ENCODE measurements around the gene FBLN2. TPM values are rescaled to one million over a fixed set of nuclear protein-coding genes. Genes with fewer than 3 reads are reported as not detected.

Gene FBLN2
- total RNA-seq, 1 donor from 2014 or later = not detected

DNA sequence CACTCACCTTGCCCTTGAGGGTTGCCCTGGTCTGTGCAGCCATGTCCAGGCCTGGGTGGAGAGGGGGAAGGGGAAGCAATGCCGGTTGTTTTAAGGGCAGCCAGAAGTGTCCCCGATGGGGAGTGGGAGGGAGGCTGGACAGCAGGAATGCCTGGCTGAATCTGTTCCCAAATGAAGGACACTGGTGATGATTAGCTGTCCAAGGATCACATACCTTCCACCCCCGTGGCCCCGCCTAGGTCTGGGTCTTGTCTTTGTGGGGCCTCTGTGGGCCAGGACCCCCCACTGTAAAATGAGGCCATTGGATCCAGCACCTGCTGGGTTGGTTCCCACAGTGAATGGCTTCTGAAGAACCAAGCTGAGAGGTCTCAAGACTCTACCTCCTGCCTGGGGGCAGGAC is 71.4 kb downstream of the FBLN2 start:
- intact Hi-C loops (cut with micrococcal nuclease) = no loop called here

DNA sequence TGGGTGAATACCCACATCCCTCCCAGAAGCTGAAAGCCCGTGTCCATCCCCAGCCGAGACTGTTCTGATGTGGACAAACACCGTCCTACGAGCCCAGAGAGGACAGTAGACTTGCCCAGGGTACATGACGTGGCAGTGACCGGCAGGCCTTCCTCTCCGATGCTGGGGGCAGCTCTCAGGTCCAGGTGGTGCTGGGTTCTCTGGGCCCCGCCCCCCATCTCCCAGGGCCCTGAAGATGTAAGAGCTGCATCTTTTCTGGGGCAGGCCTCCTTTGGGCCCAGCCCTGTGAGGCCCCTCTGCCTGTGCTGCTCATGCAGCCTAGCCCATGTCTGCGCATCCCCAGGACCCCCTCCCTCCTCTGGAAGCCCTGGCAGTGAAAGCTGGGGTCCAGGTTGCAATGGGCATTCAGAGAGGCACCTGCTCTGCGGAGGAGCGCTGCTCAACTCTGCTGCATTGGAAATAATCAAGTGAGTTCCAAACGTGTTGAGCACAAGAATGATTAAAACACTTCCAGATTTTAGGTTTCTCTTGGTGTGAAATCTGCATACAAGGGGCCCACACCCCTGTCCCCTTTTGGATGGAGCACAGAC is 71.9 kb downstream of the FBLN2 start:
- intact Hi-C loops (cut with micrococcal nuclease) = no loop called here

DNA sequence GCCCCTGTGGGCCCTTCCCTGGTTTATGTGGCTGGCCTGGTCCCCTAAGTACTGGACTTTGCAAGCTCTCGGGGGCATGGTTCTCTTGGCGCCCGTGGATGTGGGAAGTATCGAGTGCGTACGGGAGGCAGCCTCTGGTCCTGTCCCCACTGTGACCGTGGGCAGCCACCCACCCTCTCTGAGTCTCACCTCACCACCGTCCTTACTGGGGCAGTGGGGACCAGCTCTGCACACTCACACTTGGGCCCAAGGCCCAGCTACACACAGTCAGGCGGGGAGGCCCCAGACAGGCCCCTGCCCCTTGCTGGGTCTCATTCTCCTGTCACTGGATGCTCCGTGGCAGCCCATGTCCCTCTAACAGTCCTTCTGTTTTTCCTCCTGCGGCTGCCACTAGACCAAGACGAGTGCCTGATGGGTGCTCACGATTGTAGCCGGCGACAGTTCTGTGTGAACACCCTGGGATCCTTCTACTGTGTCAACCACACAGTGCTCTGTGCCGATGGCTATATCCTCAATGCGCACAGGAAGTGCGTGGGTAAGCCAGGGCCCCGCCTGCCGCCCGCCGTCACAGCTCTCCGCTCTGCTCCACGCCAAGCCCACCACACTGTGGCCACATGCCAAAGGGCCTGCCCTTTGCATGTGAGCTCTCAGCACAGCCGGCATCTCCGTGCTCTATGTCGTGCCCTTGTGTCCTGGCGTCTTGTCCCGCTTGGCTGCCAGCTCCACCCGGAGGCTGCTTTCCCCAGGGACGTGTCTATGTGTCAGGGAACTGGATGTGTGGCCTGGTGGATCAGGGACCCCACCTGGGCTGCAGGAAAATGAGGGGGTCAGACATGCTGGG is 72.7 kb downstream of the FBLN2 start:
- intact Hi-C loops (cut with micrococcal nuclease) = no loop called here

DNA sequence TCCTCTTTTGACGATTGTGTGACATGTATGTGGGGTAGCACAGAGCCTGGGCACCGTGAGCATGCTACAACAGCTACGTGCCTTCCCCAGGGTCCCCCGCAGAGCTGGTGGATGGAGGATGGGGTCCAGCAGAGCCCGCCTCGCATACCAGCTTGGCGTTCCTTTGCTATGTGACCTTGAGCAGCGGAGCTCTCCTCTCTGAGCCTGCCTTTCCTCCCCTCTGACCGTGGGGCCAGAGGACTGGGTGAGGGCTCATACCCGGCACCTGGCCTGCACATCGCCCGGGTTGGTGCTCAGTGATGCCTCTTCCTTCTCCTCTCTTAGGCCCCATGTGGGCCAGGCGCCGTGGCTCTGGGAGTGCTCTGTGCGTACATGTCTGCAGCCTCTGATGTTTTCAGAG is 73.4 kb downstream of the FBLN2 start:
- intact Hi-C loops (cut with micrococcal nuclease) = no loop called here

DNA sequence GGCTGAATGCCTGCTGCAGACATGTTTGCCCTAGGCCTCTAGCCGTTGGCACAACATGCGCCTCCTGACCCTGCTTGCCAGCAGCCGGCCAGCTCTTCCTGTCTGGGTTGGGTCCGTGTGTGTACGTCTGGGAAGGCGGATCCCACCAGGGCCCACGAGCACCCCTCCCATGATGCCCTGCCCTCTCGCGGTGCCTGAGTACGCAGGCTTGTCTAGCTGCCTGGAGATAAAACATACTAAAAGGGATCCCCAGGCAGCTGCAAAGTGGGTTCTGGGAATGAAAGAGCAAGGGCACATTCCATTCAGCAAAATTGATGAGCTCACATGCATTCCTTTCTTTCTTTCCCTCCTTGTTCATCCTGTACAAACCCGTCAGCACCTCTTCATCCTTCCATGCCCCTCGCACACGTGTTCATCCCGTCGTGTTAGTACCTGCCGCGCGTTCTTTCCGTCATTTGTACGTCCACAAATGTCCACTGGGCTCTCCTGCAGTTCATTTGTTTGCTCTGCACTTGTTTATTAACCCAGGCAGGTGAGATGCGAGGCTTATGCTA is 74.3 kb downstream of the FBLN2 start:
- intact Hi-C loops (cut with micrococcal nuclease) = no loop called here

DNA sequence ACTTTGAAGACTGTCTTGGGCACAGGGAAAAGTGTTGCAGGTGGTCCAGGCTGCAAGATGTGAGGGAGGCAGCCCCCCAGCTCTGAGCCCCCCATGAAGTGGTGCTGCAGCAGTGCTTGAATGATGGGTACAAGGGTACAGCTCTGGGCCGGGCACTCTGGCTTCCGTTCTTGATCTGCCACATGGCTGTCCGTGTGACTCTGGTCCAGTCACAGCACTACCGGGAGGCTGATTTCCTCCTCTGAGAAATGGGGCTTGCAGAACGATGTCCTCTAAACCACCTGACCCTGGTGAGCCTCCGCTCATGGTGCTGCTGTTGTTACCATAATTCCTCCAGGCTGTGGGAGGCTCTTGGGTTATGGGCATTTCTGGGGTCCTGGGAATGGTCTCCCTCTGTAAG is 75.1 kb downstream of the FBLN2 start:
- intact Hi-C loops (cut with micrococcal nuclease) = no loop called here

DNA sequence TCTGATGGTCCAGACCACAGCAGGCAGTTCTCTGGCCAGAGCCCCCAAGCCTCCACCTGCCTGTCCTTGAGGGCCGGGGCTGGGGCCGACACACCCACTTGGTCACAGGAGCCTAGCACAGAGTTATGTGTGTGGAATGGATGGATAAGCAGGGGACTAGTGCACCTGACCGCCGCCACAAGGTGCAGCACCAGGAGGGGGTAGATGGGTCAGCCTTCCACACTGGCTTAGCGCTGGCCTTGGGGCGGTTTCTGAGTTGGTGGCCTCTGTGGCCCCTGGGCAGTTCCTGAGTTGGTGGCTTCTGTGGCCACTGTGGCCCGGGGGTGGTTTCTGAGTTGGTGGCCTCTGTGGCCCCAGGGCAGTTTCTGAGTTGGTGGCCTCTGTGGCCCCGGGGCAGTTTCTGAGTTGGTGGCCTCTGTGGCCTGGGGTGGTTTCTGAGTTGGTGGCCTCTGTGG is 75.8 kb downstream of the FBLN2 start:
- intact Hi-C loops (cut with micrococcal nuclease) = no loop called here

DNA sequence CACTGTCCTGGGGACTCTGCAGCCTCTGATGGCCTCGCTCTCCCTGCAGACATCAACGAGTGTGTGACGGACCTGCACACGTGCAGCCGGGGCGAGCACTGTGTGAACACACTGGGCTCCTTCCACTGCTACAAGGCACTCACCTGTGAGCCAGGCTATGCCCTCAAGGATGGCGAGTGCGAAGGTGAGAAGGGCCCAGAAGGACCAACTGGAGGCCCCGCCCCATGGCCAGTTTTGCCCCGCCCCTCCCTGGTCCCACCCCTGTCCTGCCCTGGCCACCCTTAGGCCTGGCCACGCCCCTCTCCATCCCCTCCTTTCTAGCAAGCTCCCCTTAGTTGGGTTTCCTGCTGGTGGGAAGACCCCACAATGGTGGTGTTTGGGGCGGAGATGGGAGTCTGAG is 77.5 kb downstream of the FBLN2 start:
- intact Hi-C loops (cut with micrococcal nuclease) = no loop called here

DNA sequence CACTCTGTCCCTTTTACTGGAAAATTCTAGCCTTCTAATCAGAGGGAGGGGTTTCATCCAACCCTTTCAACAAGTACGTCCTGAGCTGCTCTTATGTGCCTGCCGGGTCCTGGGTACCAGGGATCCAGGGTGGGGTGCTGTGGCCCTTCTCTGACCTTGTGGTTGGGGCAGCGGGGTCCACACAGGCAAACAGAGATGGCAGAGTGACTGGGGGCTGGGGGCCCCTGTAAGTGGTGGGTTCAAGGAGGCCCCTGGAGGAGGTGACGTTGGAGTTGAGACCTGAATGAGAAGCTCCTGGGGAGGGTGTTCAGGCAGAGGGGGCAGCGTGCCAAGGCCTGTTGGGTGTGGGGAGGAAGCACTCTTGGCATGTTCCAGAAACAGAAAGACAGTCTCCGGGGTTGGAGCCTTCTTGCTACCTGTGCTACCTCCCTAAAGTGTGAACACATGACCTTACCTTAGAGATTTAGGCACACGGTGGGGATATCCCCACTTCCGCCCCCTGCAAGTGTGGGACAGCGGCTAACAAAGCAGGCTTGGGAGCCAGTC is 78.1 kb downstream of the FBLN2 start:
- intact Hi-C loops (cut with micrococcal nuclease) = no loop called here

DNA sequence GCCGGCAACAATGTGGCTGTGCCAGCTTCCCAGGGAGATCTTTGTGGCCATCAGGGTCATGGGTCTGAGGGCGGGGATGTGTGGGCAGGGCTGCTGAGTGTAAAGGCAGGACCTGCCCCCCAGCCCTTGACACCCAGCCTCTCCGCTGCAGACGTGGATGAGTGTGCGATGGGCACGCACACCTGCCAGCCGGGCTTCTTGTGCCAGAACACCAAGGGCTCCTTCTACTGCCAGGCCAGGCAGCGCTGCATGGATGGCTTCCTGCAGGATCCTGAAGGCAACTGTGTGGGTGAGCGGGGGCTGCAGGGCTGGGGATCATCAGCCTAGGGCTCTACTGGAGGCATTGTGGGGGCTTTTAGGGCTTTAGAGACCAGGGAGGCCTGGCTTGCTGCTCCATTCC is 78.8 kb downstream of the FBLN2 start:
- intact Hi-C loops (cut with micrococcal nuclease) = no loop called here

DNA sequence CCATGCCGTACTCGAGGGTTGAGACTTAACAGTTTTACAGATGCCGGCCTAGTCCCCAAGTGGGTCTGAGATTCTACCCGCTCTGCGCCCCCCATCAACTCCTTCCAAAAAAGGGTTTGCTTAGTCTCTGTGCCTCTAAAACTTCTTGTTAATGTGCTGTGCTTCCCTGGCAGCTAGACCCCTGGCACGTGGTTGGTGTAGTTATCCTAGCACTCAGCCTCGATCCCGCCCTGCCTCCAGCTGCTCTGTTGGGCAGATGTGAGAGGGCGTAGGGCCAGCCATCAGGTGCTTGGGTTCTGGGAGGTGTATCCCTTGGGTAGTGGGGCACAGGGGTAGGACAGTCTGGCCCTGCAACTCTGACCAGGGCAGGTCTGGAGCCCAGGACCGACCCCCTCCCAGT is 79.5 kb downstream of the FBLN2 start:
- intact Hi-C loops (cut with micrococcal nuclease) = no loop called here

DNA sequence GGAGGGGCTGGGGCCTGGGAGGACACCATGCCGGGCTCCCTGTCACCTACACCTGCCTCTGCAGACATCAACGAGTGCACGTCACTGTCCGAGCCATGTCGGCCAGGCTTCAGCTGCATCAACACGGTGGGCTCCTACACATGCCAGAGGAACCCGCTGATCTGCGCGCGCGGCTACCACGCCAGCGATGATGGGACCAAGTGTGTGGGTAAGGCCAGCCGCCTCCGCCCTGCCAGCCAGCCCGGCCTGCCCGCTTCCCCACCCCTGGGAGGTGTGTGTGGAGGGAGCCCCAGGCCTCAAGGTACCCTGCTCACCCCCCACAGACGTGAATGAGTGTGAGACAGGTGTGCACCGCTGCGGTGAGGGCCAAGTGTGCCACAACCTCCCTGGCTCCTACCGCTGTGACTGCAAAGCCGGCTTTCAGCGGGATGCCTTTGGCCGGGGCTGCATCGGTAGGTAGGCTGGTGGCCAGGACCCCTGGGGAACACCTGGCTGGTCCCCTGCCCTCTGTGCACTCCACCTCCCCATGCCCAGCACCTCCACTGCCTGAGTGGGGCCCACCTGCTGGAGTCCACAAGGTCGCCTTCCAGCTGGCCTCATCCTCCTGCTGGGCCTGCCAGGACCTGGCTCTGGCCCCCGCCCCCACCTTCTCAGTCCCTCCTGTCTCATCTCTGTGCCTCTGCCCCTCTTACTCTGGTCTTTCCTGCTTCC is 80.1 kb downstream of the FBLN2 start:
- intact Hi-C loops (cut with micrococcal nuclease) = no loop called here

DNA sequence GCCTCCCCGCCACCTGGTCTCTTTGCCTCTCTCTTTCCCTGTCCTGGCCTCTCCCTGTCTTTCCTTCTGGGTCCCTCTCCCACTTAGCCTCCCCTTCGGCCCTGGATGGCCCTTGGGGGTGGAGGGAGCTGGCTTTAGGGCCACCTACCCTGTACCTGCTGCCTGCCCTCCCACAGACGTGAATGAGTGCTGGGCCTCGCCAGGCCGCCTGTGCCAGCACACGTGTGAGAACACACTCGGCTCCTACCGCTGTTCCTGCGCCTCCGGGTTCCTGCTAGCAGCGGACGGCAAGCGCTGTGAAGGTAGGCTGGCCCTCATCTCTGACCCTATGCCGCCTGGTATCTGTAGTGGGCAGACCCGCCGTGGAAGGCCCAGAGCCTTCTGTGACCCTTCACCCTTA is 80.7 kb downstream of the FBLN2 start:
- intact Hi-C loops (cut with micrococcal nuclease) = no loop called here

DNA sequence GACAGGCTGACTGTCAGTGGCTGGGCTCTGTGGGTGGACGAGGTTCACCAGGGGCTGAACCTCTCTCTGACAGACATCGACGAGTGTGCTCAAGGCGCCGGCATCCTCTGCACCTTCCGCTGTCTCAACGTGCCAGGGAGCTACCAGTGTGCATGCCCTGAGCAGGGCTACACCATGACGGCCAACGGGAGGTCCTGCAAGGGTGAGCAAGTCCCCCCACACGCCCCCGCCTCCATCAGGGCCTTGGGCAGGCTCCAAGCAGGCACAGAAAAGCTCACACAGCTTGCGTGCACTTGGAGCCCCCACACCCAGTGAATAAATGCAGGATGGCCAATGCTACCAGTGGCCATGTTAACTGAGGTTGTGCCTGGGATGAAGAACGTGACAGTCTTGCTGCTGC is 82.3 kb downstream of the FBLN2 start:
- intact Hi-C loops (cut with micrococcal nuclease) = no loop called here

DNA sequence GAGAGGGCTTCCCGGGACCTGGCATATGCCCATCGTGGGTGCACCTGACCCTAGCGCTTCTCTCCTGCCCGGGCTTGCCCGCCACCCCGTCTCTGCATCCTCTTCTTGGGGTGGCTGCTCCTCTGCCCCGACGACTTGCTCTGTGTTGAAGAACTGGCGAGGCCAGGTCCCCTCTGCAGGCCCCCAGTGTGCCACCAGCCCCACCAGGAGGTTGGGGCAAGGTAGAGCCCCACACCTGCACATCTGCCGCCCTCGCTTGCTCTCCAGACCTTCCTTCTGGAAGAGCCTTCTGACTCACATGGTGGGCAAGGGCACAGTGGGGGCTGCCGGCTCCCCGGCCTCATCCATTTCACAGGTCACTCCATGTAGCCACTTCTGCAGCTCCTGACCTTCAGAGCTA is 84.3 kb downstream of the FBLN2 start:
- intact Hi-C loops (cut with micrococcal nuclease) = no loop called here

DNA sequence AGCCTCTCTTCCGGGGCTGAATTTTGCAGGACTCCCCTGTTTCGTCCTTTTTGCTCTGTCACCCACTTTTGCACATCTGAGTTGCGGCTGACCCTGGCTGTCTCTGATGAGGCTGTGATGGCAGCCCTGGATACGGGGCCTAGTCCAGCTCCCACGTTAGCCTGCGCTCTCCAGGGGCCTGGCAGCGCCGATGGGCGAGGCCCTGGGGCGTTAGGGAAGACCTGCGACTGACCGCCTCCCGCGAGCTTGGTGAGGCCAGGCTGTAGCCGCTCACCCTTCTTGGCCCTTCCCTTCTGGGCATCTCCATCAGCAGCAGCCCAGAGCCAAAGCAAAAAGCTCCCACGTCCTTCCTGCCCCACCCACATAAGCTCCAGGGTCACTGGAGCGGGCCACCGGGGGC is 85.2 kb downstream of the FBLN2 start:
- intact Hi-C loops (cut with micrococcal nuclease) = no loop called here

DNA sequence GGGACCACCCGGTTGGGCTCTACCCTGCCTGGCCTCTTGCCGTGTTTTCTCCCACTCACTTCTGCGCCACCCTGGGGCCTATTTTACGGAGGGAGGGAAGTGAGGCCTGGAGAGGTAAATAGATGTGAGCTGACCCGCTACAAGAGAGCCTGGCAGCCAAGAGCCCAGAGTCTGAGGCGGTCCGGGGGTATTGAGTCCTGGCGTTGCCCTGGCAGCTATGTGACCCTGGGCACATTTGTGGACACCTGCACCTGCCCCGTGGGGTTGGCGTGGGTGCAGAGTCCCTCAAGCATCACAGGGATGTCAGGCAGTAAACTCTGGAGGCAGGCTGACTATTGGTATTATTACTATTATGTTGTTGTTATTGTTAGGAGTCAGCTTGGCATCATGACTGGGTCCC is 85.7 kb downstream of the FBLN2 start:
- intact Hi-C loops (cut with micrococcal nuclease) = no loop called here

DNA sequence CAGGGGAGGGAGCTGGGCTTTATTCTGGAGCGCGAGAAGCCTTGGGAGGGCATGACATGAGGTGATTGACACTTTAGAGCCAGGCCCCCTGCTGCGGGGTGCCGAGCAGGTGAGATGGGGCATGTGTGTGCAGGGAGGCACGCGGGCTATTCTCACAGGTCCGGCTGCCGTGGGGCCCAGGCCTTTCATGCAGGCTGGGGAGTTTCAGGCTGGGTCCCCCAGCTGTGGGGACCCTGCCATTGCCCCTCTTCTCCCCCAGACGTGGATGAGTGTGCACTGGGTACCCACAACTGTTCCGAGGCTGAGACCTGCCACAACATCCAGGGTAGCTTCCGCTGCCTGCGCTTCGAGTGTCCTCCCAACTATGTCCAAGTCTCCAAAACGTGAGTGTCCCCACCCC is 87.3 kb downstream of the FBLN2 start:
- intact Hi-C loops (cut with micrococcal nuclease) = no loop called here

DNA sequence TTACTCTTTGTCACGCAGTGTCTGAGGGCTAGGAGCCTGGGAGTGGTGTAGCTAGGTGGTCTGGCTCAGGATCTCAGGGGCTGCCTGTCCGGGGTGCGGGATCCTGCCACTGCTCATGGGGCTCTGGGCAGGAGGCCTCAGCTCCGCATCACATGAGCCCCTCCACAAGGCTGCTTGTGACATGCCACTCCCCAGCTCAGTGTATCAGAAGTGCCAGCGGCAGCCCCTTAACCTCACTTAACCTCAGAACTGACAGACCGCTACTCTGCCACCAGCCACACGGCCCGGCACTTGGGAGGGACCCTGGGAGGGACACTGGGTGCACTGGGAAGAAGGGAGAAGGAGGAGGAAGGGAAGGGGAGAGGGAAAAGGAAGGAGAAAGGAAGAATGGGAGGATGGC is 87.9 kb downstream of the FBLN2 start:
- intact Hi-C loops (cut with micrococcal nuclease) = no loop called here

DNA sequence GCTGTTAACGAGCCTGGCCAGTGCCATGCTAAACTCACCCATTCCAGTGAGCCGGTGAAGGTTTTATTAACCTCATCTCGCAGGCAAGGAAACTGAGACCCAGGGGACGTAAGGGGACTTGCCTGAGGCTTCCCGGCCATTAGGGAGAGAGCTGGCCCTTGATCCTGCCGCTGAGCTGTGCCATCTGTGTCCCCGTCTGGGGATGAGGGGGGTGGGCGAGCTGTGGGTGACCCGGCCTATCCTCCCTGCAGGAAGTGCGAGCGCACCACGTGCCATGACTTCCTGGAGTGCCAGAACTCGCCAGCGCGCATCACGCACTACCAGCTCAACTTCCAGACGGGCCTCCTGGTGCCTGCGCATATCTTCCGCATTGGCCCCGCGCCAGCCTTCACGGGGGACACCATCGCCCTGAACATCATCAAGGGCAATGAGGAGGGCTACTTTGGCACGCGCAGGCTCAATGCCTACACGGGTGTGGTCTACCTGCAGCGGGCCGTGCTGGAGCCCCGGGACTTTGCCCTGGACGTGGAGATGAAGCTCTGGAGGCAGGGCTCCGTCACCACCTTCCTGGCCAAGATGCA is 88.5 kb downstream of the FBLN2 start:
- intact Hi-C loops (cut with micrococcal nuclease) = no loop called here

DNA sequence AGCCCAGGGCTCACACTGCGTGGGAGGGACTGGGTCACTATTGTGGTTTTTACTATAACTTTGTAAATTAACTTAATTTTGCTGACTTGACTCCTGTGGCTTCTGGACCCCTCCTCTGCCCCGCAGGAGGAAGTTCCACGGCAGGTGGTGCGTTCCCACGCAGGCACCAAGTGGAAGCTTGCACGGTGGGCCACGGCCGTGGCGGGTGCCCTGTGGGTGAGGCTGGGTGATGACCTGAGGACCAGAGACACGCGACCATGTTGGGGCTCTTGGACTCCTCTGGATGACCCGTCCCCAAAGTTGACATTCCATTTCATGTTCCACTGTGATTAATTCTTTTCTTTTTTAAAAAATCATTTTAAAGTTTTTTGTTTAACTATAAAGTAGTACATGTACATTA is 89.0 kb downstream of the FBLN2 start:
- intact Hi-C loops (cut with micrococcal nuclease) = no loop called here

DNA sequence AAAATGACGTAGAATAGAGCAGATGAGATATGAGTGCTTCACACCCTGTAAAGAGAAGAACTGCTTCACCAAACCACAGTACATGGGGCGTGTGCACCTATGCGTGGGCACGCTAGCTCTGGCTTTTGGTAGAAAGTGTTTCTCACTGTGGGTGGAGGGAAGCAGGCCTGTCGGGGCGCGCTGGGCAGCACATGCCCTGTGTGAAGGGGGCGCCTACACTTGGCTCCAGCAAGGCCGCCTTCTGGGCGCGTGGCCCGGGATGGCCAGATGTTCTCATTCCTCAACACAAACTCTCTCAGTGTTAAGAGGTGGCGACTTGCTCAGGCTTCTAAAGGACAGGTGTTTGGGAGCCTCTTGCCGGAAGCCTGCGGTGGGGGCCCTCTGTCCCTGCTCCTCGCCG is 90.0 kb downstream of the FBLN2 start:
- intact Hi-C loops (cut with micrococcal nuclease) = no loop called here

All from T-helper 1 cell treated with Interleukin-12 subunit alpha and Interleukin-12 subunit beta and Interleukin-4 antibody, amounts not matched to agents 30 ng/mL and 1 ng/mL, for 36 hours (primary cell).